NCI-H1417 (cell line): ENCODE results near the gene ATG4A.

ENCODE experiments used
- DNase-seq, 3 experiments: peaks; one replicate each; lab custom pipeline; 2025; lab: John Stamatoyannopoulos, UW

The ATG4A gene

GRCh38 chrX:108169768-108170167 lies 78.2 kb downstream of the ATG4A start:
- DNase-seq, result no peak

- no peak for DNase-seq
Measured at GRCh38 chrX:108171671-108172070, 80.1 kb downstream of the ATG4A start.

GRCh38 chrX:108173874-108174273 lies 82.3 kb downstream of the ATG4A start:
- DNase-seq, result no peak

- DNase-seq, result no peak
Measured at GRCh38 chrX:108177351-108178142, 86.0 kb downstream of the ATG4A start.

- DNase-seq, result no peak
Measured at GRCh38 chrX:108178143-108178498, 86.5 kb downstream of the ATG4A start.

GRCh38 chrX:108186811-108187210 lies 95.2 kb downstream of the ATG4A start:
- no peak for DNase-seq

GRCh38 chrX:108198420-108198819 lies 106.8 kb downstream of the ATG4A start:
- DNase-seq, result no peak

GRCh38 chrX:108199041-108199440 lies 107.5 kb downstream of the ATG4A start:
- DNase-seq, result no peak

GRCh38 chrX:108199691-108200090 lies 108.1 kb downstream of the ATG4A start:
- peak; percentile 30 to 57 (median 51) for DNase-seq

- DNase-seq, result no peak
Measured at GRCh38 chrX:108203540-108203939, 112.0 kb downstream of the ATG4A start.
